ENCODE results near the gene TCF3.

TCF3 gene

DNA sequence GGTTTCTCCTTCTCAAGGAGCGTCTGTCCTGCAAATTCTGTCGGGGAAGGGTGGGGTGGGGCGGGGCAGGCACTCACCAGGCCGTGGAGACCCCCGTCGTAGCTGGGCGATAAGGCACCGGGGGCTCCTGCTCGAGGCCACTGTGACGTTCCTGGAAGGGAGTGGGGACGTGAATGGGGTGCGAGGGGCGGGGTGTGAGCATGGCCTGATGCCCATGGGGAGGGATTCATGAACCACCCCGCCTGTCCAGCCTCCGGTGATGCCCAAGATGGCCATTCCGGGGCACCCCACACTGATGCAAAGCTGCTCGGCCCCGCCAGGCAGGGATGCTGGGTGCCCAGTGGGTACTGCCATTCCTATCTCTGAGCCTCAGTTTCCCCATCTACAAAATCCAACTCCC, 32.7 kb downstream of the TCF3 start:
- TF ChIP-seq, protein P1, sequence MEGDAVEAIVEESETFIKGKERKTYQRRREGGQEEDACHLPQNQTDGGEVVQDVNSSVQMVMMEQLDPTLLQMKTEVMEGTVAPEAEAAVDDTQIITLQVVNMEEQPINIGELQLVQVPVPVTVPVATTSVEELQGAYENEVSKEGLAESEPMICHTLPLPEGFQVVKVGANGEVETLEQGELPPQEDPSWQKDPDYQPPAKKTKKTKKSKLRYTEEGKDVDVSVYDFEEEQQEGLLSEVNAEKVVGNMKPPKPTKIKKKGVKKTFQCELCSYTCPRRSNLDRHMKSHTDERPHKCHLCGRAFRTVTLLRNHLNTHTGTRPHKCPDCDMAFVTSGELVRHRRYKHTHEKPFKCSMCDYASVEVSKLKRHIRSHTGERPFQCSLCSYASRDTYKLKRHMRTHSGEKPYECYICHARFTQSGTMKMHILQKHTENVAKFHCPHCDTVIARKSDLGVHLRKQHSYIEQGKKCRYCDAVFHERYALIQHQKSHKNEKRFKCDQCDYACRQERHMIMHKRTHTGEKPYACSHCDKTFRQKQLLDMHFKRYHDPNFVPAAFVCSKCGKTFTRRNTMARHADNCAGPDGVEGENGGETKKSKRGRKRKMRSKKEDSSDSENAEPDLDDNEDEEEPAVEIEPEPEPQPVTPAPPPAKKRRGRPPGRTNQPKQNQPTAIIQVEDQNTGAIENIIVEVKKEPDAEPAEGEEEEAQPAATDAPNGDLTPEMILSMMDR (IDR thresholded peaks at IDR 0.05): no peak
- DNase-seq (ENCODE audit: low spot score): no peak
- no peak overlapping the region for H3K27ac ChIP-seq
- H3K4me3 ChIP-seq: no peak overlapping the region

DNA sequence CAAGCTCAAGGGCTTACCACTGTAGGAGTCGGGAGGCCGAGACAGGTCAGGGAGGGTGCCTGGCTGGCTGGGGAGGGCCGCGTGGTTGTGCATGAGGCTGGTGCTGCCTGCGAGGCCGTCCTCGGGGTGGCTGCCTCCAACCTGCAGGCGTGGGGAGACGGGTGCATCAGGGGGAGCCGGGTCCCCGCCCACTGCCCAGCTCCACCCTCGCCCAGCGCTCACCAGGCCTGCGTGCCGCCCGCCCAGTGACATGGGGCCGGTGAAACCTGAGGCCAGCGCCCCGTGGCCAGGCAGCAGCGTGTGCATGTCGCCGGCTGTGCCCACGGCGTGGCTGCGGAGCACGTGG, 33.3 kb downstream of the TCF3 start:
- no peak overlapping the region for H3K27ac ChIP-seq
- TF ChIP-seq, protein P1 (IDR thresholded peaks at IDR 0.05): no peak
- H3K4me3 ChIP-seq: no peak overlapping the region
- no peak for DNase-seq (ENCODE audit: low spot score)

DNA sequence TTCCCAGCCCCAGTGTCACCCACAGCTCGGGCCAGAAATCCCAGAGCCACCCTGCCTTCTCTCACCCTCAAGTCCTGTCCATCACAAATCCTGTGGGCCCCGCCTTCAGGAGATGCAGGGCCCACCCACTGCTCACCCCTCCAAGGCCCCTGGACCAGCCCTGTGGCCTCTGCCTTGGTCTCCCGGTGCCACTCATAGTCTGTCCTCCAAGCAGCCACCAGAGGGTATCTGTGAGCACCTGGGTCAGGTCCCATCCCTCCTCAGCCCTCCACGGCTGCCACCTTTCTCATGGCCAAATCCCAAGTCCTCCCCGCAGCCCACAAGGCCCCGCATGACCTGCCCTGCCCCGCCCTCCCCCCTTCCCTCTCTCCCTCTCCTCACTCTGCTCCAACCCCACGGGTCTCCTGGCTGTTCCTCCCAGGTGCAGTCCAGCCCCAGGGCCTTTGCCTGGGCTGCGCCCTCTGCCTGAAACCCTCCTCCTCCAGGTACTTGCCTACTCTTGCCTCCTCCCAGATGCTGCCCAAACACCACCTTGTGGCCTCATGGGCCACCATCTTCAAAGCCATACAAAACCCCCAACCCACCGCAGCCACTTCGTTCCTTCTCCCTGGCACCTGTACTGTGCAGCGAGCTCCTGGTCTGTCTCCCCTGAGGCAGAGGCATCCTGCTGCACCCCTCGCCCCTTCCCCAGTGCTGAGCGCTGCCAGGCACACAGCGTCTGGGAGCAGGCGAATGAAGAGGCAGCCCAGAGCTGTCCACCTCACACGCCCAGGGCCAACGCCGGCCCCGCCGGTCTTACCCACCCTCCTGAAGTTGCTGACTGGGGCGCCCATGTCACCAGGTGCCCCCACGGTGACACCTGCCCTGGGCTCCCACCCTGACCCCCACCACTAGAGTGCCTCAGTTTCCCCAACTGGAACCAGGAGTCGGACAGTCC, 34.0 kb downstream of the TCF3 start:
- TF ChIP-seq, protein P1 (IDR thresholded peaks at IDR 0.05): no peak
- Histone ChIP-seq H3K4me3 (no peak overlapping the region), H3K27ac (no peak overlapping the region)
- no peak for DNase-seq (ENCODE audit: low spot score)

DNA sequence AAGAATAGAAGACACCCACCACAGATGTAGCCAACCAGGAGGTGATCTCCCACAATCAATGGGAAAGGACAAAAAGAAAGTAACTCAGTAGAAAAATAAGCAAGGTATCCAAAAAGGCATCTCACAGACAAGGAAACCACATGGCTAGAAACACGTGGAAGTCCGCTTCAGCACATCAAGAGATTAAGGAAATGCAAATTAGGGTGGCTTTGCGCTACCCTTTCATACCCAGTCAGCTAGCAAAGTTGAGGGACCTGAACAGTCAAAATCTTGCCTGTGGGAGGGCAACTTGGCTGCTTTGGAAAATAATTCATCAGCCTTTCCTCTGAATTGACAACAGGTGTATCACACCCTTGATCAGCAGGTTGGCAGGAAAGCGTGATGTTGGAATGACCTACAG, 35.5 kb downstream of the TCF3 start:
- no peak overlapping the region for H3K4me3 ChIP-seq
- no peak for DNase-seq (ENCODE audit: low spot score)
- H3K27ac ChIP-seq: no peak overlapping the region
- TF ChIP-seq, protein P1 (IDR thresholded peaks at IDR 0.05): no peak

DNA sequence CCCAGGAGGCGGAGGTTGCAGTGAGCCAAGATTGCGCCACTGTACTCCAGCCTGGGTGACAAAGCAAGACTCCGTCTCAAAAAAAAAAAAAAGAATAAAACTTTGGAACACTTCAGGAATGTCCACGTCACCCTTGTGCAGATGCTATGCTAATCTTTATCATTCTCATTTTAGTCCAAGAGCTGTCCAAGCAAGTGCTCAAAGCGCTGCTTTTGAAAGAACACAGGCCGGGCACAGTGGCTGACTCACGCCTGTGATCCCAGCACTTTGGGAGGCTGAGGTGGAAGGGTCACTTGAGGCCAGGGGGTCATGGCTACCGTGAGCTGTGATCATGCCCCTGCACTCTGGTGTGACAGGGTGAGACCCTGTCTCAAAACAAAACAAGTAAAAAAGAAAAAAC, 36.0 kb downstream of the TCF3 start:
- TF ChIP-seq, protein P1 (IDR thresholded peaks at IDR 0.05): no peak
- no peak overlapping the region for H3K27ac ChIP-seq
- no peak overlapping the region for H3K4me3 ChIP-seq
- DNase-seq (ENCODE audit: low spot score): no peak

DNA sequence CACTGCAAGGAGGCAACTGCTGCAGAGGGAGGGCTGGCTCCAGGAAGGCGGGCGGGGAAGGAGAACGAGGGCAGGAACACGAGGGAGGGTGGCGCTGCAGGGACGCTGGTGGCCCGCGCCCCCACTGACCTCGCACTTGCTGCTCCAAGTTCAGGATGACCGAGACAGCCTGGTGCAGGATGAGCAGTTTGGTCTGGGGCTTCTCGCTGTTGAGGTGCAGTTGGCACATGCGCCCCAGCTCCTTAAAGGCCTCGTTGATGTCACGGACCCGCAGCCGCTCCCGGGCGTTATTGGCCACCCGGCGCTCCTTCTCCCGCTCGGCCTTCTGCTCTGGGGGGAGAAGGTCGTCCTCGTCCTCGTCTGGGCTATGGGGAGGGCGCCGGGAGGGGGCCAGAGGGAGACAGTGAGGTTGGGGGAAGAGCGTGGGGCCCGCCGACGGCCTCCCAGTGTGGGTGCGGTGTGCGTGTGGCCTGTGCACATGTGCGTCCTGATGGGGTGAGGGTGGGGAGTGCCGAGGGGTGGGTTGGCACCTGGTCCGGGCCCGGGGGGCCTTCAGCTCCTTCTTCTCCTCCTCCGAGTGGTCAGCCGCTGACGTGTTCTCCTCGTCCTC, 37.2 kb downstream of the TCF3 start:
- no peak for DNase-seq (ENCODE audit: low spot score)
- Histone ChIP-seq H3K27ac (no peak overlapping the region), H3K4me3 (no peak overlapping the region)
- TF ChIP-seq, protein P1 (IDR thresholded peaks at IDR 0.05): no peak
